Upper lobe of right lung (tissue), 1 donor: Measurements from ENCODE around the gene ART4. TPM values are rescaled to one million over a fixed set of nuclear protein-coding genes. Genes with fewer than 3 reads are reported as not detected.
A peak's percentile ranks its signal among the peaks of the same experiment; 100 is the strongest.

ENCODE experiments used
- ATAC-seq: fragments of 200-7000 bp; cut with Tn5 transposase; one replicate; pipeline ENCODE4 v1.9.1; 2020; ENCODE audit warnings: mild to moderate bottlenecking, moderate library complexity
- DNase-seq: peaks from one replicate; pipeline ENCODE4 v3.0.0-alpha.2; 2020
- H3K27ac ChIP-seq: fragments of 200-600 bp; one replicate; pipeline ENCODE4 v1.8.0; 2022
- H3K27me3 ChIP-seq: fragments of 200-600 bp; one replicate; pipeline ENCODE4 v1.8.0; 2022; ENCODE audit warnings: mild to moderate bottlenecking
- H3K36me3 ChIP-seq: fragments of 200-600 bp; one replicate; pipeline ENCODE4 v1.8.0; 2022
- H3K4me1 ChIP-seq: fragments of 200-600 bp; one replicate; pipeline ENCODE4 v1.8.0; 2022
- H3K4me3 ChIP-seq: fragments of 200-600 bp; one replicate; pipeline ENCODE4 v1.8.0; 2022; ENCODE audit warnings: mild to moderate bottlenecking
- H3K9me3 ChIP-seq: fragments of 200-600 bp; one replicate; pipeline ENCODE4 v1.8.0; 2022
- intact Hi-C: fragments of 100-400 bp; cut with DNase I; formaldehyde crosslinking; loops from one replicate; pipeline ENCODE4 v1.11.0; 2022
- total RNA-seq: library from RNA; stranded (reverse); fragmentation: NEBNext Ultra II Directional; extraction: Animal tissue kit (Norgen Biotek cat#: 25700); gene quantifications from one replicate; pipeline ENCODE4 v1.2.1, GENCODE V29; 2021
- TF ChIP-seq, protein P1 (sequence below): fragments of 200-600 bp; IDR thresholded peaks from one replicate; pipeline ENCODE4 v1.8.0; 2022; ENCODE audit warnings: antibody characterized with exemption
- donor health status: DM: no; HTN: yes; CAD: no; lungs with severe emphysema.

Gene ART4
- total RNA-seq, 1 donor from 2014 or later: 5.7 TPM

DNA sequence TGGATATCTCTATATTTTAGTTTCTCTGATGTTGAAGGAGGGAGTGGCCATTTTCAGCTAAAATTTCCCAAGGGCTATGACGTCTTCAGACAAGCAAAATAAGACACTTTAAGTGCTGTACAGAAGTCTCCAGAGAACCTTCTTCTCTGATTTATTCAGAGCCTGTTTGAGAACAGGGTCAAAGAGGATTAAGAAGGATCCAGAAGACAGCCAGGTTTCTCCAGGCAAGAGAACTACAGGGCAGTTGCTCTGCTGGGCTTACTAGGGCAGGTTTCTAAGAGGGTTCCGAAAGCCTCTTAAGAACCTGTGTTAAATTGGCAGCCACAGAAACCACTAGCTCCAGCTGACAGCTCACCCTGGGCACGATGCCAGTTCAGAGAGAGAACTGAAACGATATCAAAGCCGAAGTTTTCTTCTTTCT, 41.1 kb upstream of the ART4 start:
- Histone ChIP-seq H3K4me1 (peaks cover 13% of the 10 kb centered on the region), H3K4me3 (peak overlapping the region; percentile 48), H3K36me3 (peaks cover 12% of the 10 kb centered on the region), H3K27ac (peak overlapping the region; percentile 73), H3K9me3 (no peaks in the 10 kb centered on the region), H3K27me3 (no peaks in the 10 kb centered on the region)
- intact Hi-C loops: no loop called here
- DNase-seq (peak; percentile 79), ATAC-seq (peak; percentile 86)
- TF ChIP-seq, protein P1, sequence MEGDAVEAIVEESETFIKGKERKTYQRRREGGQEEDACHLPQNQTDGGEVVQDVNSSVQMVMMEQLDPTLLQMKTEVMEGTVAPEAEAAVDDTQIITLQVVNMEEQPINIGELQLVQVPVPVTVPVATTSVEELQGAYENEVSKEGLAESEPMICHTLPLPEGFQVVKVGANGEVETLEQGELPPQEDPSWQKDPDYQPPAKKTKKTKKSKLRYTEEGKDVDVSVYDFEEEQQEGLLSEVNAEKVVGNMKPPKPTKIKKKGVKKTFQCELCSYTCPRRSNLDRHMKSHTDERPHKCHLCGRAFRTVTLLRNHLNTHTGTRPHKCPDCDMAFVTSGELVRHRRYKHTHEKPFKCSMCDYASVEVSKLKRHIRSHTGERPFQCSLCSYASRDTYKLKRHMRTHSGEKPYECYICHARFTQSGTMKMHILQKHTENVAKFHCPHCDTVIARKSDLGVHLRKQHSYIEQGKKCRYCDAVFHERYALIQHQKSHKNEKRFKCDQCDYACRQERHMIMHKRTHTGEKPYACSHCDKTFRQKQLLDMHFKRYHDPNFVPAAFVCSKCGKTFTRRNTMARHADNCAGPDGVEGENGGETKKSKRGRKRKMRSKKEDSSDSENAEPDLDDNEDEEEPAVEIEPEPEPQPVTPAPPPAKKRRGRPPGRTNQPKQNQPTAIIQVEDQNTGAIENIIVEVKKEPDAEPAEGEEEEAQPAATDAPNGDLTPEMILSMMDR: no peak

DNA sequence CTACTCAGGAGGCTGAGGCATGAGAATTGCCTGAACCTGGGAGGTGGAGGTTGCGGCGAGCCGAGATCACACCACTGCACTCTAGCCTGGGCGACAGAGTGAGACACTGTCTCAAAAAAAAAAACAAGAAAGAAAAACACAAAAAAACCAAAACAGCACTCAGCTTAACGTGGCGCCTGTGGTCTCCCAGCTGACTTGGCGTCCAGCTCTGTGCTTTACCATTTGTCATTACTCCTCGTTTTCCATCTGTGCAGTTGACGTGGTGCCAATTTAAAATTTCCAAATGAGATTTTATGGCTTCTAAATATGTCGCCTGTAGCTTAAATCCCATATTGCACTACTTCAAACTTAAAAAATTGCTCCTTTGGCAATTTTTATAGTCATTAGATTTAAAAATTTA, 40.4 kb upstream of the ART4 start:
- H3K4me1 ChIP-seq: peaks cover 13% of the 10 kb centered on the region
- H3K4me3 ChIP-seq: peak overlapping the region; percentile 48
- peaks cover 12% of the 10 kb centered on the region for H3K36me3 ChIP-seq
- ATAC-seq: no peak
- TF ChIP-seq, protein P1: no peak
- no peak for DNase-seq
- no peaks in the 10 kb centered on the region for H3K9me3 ChIP-seq
- H3K27me3 ChIP-seq: no peaks in the 10 kb centered on the region
- peak overlapping the region; percentile 73 for H3K27ac ChIP-seq
- intact Hi-C loops: no loop called here

DNA sequence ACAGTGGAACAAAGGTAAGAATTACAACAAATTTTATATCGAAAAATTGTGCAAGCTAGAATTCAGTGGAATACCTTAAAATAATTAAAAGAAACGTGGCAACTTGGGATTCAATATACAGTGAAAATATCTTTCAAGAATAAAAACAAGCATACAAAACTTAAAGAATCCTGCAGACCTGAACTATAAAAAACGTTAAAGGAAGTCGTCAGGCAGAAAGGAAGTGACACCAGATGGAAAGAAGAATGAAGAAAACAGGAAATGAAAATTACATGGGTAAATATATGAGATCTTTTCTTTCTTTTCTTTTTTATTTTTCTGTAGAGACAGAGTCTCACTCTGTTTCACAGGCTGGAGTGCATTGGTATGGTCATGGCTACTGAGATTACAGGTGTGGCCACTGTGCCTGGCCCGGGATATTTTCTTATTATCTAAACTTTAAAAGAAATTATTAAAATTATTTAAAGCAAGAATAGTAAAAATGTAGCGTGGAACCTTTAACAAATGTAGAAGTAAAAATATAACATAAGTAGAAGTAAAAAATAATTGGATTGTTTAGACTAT, 37.6 kb upstream of the ART4 start:
- Histone ChIP-seq H3K9me3 (no peaks in the 10 kb centered on the region), H3K4me1 (peaks cover 5% of the 10 kb centered on the region), H3K4me3 (no peak overlapping the region), H3K27ac (no peak overlapping the region), H3K27me3 (no peaks in the 10 kb centered on the region), H3K36me3 (peaks cover 12% of the 10 kb centered on the region)
- TF ChIP-seq, protein P1: no peak
- intact Hi-C loops: no loop called here
- DNase-seq (no peak), ATAC-seq (no peak)

DNA sequence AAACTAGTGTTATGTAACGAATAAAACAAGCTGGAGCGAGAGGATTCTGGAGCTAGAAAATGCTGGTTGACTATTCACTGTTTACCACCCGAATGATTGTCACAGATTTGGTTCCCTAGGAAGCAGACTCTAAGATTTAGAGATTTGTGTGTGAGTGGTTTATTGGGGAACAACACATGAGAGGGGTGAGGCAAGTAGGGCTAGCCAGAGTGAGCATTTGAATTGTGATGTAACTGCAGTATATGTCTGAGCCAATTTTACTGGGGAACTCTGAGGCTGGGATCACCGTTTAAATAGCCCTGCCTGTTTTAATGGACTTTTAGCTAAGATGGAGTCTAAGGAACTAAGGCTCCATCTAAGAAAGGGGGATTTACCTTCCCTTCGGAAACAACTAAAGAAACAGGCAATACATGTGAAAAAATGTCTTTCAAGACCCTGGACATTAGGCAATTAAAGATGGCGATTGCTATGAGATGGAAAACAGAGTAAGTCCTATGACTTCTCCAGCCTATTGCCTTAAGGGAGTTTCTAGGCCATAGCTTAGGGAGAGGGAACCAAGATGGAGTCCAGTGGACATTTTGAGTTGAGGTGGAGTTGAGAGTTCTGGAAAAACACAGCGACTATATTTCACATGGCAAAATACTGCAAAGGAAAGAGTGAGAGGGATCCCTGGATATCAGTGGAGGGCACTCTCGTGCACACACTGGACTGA, 36.1 kb upstream of the ART4 start:
- TF ChIP-seq, protein P1: no peak
- Histone ChIP-seq H3K36me3 (peaks cover 12% of the 10 kb centered on the region), H3K27me3 (no peaks in the 10 kb centered on the region), H3K9me3 (no peaks in the 10 kb centered on the region), H3K27ac (no peak overlapping the region), H3K4me1 (peaks cover 3% of the 10 kb centered on the region), H3K4me3 (no peak overlapping the region)
- no peak for DNase-seq
- intact Hi-C loops: no loop called here
- no peak for ATAC-seq

DNA sequence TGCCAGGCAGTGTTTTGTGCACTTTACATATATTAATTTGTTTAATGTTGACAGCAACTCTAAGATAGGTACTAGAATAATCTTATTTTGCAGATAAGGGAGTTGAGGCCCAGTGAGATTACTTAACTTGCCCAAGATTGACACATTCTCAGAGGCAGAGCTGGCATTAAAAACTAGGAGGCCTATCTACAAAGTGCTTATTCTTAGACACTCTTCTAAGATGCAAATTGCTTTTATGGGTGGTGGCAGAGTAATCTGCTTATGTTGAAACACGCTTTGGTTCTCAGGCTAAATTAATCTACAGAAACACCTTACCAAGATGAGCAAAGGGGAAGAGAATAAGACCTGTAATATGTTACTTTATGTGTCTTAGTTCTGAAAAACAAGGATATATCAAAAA, 35.2 kb upstream of the ART4 start:
- no peaks in the 10 kb centered on the region for H3K9me3 ChIP-seq
- no peak overlapping the region for H3K4me3 ChIP-seq
- ATAC-seq (no peak), DNase-seq (no peak)
- no peaks in the 10 kb centered on the region for H3K27me3 ChIP-seq
- no peak overlapping the region for H3K27ac ChIP-seq
- TF ChIP-seq, protein P1: no peak
- H3K4me1 ChIP-seq: no peaks in the 10 kb centered on the region
- peaks cover 12% of the 10 kb centered on the region for H3K36me3 ChIP-seq
- intact Hi-C loops: no loop called here
